Measurements from ENCODE around the gene PTPRR.
A peak's percentile ranks its signal among the peaks of the same experiment; 100 is the strongest.

PTPRR gene

GRCh38 chr12:70660620-70661219 is 259.8 kb downstream of the PTPRR start:
- H3K9ac ChIP-seq (ENCODE audit: low read length): no peak overlapping the region
- H3K23ac ChIP-seq (ENCODE audit: low read length): no peak overlapping the region
- no peak overlapping the region for H4K8ac ChIP-seq (ENCODE audit: low read depth, low read length)
- H3K56ac ChIP-seq (ENCODE audit: low read length): no peak overlapping the region
- H3K18ac ChIP-seq (ENCODE audit: low read length): no peak overlapping the region
- H2BK5ac ChIP-seq (ENCODE audit: low read length): no peak overlapping the region
- no CpG with 5 or more reads among the region's 5 CpGs for WGBS (ENCODE audit: extremely low coverage, insufficient coverage, low lambda C conversion rate)
- DNase-seq: no peak
- H3K27me3 ChIP-seq (ENCODE audit: insufficient read depth, low read length, poor library complexity): no peaks in the 10 kb centered on the region
- H4K5ac ChIP-seq (ENCODE audit: low read length): no peak overlapping the region
- no peak overlapping the region for H3K27ac ChIP-seq (ENCODE audit: low read depth, low read length)
- no peak overlapping the region for H2BK15ac ChIP-seq (replicated peaks; ENCODE audit: low read depth)
- H3K79me1 ChIP-seq (ENCODE audit: low read length): no peaks in the 10 kb centered on the region
- H2BK120ac ChIP-seq (ENCODE audit: low read depth, low read length): no peak overlapping the region
- H2AK5ac ChIP-seq (ENCODE audit: low read length): no peak overlapping the region
- H3K4ac ChIP-seq (ENCODE audit: low read depth, low read length): no peak overlapping the region
- H3K4me2 ChIP-seq (ENCODE audit: low read length): no peak overlapping the region
- no peaks in the 10 kb centered on the region for H3K79me2 ChIP-seq (ENCODE audit: control insufficient read depth, insufficient read depth, low read length)
- no peak overlapping the region for H3K4me3 ChIP-seq (ENCODE audit: low read length)
- H3K36me3 ChIP-seq (ENCODE audit: control insufficient read depth, insufficient read depth, low read length): no peaks in the 10 kb centered on the region
- H3K4me1 ChIP-seq (ENCODE audit: control insufficient read depth, low read depth, low read length): no peaks in the 10 kb centered on the region

- Histone ChIP-seq H3K27me3 (ENCODE audit: insufficient read depth, low read length, poor library complexity) (no peaks in the 10 kb centered on the region), H3K27ac (ENCODE audit: low read depth, low read length) (no peak overlapping the region), H3K79me1 (ENCODE audit: low read length) (no peaks in the 10 kb centered on the region), H3K36me3 (ENCODE audit: control insufficient read depth, insufficient read depth, low read length) (no peaks in the 10 kb centered on the region), H3K4me1 (ENCODE audit: control insufficient read depth, low read depth, low read length) (no peaks in the 10 kb centered on the region), H2BK120ac (ENCODE audit: low read depth, low read length) (no peak overlapping the region), H3K4ac (ENCODE audit: low read depth, low read length) (no peak overlapping the region), H3K4me2 (ENCODE audit: low read length) (no peak overlapping the region), H3K4me3 (ENCODE audit: low read length) (no peak overlapping the region), H3K79me2 (ENCODE audit: control insufficient read depth, insufficient read depth, low read length) (no peaks in the 10 kb centered on the region), H3K56ac (ENCODE audit: low read length) (no peak overlapping the region), H3K9ac (ENCODE audit: low read length) (no peak overlapping the region), H2BK5ac (ENCODE audit: low read length) (no peak overlapping the region), H4K8ac (ENCODE audit: low read depth, low read length) (no peak overlapping the region), H3K18ac (ENCODE audit: low read length) (no peak overlapping the region), H2BK15ac (replicated peaks; ENCODE audit: low read depth) (no peak overlapping the region), H3K23ac (ENCODE audit: low read length) (no peak overlapping the region), H4K5ac (ENCODE audit: low read length) (no peak overlapping the region), H2AK5ac (ENCODE audit: low read length) (no peak overlapping the region)
- no CpG with 5 or more reads among the region's 5 CpGs for WGBS (ENCODE audit: extremely low coverage, insufficient coverage, low lambda C conversion rate)
- no peak for DNase-seq
Measured at GRCh38 chr12:70660002-70660604, 260.4 kb downstream of the PTPRR start.

- Histone ChIP-seq H2BK5ac (ENCODE audit: low read length) (no peak overlapping the region), H3K36me3 (ENCODE audit: control insufficient read depth, insufficient read depth, low read length) (no peaks in the 10 kb centered on the region), H3K27ac (ENCODE audit: low read depth, low read length) (no peak overlapping the region), H4K5ac (ENCODE audit: low read length) (no peak overlapping the region), H2BK15ac (replicated peaks; ENCODE audit: low read depth) (no peak overlapping the region), H3K4me3 (ENCODE audit: low read length) (no peak overlapping the region), H3K23ac (ENCODE audit: low read length) (no peak overlapping the region), H3K9ac (ENCODE audit: low read length) (no peak overlapping the region), H3K56ac (ENCODE audit: low read length) (no peak overlapping the region), H3K4me1 (ENCODE audit: control insufficient read depth, low read depth, low read length) (no peaks in the 10 kb centered on the region), H4K8ac (ENCODE audit: low read depth, low read length) (no peak overlapping the region), H3K18ac (ENCODE audit: low read length) (no peak overlapping the region), H3K4me2 (ENCODE audit: low read length) (no peak overlapping the region), H3K27me3 (ENCODE audit: insufficient read depth, low read length, poor library complexity) (no peaks in the 10 kb centered on the region), H3K79me2 (ENCODE audit: control insufficient read depth, insufficient read depth, low read length) (no peaks in the 10 kb centered on the region), H2AK5ac (ENCODE audit: low read length) (no peak overlapping the region), H3K4ac (ENCODE audit: low read depth, low read length) (no peak overlapping the region), H3K79me1 (ENCODE audit: low read length) (no peaks in the 10 kb centered on the region), H2BK120ac (ENCODE audit: low read depth, low read length) (no peak overlapping the region)
- peak; percentile 38 for DNase-seq
- WGBS (ENCODE audit: extremely low coverage, insufficient coverage, low lambda C conversion rate): no CpG with 5 or more reads among the region's 6 CpGs
Measured at GRCh38 chr12:70659077-70659606, 261.4 kb downstream of the PTPRR start.

- Histone ChIP-seq H2AK5ac (ENCODE audit: low read length) (no peak overlapping the region), H2BK15ac (replicated peaks; ENCODE audit: low read depth) (no peak overlapping the region), H3K36me3 (ENCODE audit: control insufficient read depth, insufficient read depth, low read length) (no peaks in the 10 kb centered on the region), H4K5ac (ENCODE audit: low read length) (no peak overlapping the region), H3K4ac (ENCODE audit: low read depth, low read length) (no peak overlapping the region), H3K27me3 (ENCODE audit: insufficient read depth, low read length, poor library complexity) (no peaks in the 10 kb centered on the region), H2BK120ac (ENCODE audit: low read depth, low read length) (no peak overlapping the region), H3K4me3 (ENCODE audit: low read length) (no peak overlapping the region), H3K4me1 (ENCODE audit: control insufficient read depth, low read depth, low read length) (no peaks in the 10 kb centered on the region), H3K79me2 (ENCODE audit: control insufficient read depth, insufficient read depth, low read length) (no peaks in the 10 kb centered on the region), H2BK5ac (ENCODE audit: low read length) (no peak overlapping the region), H3K4me2 (ENCODE audit: low read length) (no peak overlapping the region), H3K23ac (ENCODE audit: low read length) (no peak overlapping the region), H3K18ac (ENCODE audit: low read length) (no peak overlapping the region), H3K79me1 (ENCODE audit: low read length) (no peaks in the 10 kb centered on the region), H4K8ac (ENCODE audit: low read depth, low read length) (no peak overlapping the region), H3K56ac (ENCODE audit: low read length) (no peak overlapping the region), H3K27ac (ENCODE audit: low read depth, low read length) (no peak overlapping the region), H3K9ac (ENCODE audit: low read length) (no peak overlapping the region)
- WGBS (ENCODE audit: extremely low coverage, insufficient coverage, low lambda C conversion rate): no CpG with 5 or more reads among the region's 4 CpGs
- no peak for DNase-seq
Measured at GRCh38 chr12:70657616-70658286, 262.8 kb downstream of the PTPRR start.

DNA sequence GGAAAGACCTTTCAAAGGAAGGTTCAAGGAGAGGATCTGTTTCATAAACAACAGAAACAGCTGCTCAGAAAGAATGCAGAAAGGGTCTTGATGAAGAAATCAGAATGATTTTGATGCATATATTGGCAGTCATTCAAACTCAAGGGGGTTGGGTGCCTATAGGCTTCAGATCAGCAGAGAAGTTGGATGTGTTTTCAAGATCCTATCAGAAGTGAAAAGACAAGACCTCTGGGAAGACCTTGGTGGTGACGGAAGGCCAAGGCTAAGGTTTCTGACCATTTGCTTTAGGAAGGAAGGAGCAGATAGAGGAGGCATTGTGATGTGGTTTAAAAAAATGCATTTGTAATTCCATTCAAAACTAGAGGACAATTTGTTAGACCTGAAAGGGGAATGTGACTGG is 268.1 kb downstream of the PTPRR start:
- Histone ChIP-seq H3K4me1 (ENCODE audit: control insufficient read depth, low read depth, low read length) (no peaks in the 10 kb centered on the region), H3K56ac (ENCODE audit: low read length) (no peak overlapping the region), H3K36me3 (ENCODE audit: control insufficient read depth, insufficient read depth, low read length) (no peaks in the 10 kb centered on the region), H3K4me3 (ENCODE audit: low read length) (no peak overlapping the region), H3K23ac (ENCODE audit: low read length) (no peak overlapping the region), H2AK5ac (ENCODE audit: low read length) (no peak overlapping the region), H3K18ac (ENCODE audit: low read length) (no peak overlapping the region), H3K9ac (ENCODE audit: low read length) (no peak overlapping the region), H2BK15ac (replicated peaks; ENCODE audit: low read depth) (no peak overlapping the region), H3K4ac (ENCODE audit: low read depth, low read length) (no peak overlapping the region), H3K79me1 (ENCODE audit: low read length) (no peaks in the 10 kb centered on the region), H3K27me3 (ENCODE audit: insufficient read depth, low read length, poor library complexity) (no peaks in the 10 kb centered on the region), H2BK5ac (ENCODE audit: low read length) (no peak overlapping the region), H3K27ac (ENCODE audit: low read depth, low read length) (no peak overlapping the region), H3K4me2 (ENCODE audit: low read length) (no peak overlapping the region), H4K8ac (ENCODE audit: low read depth, low read length) (no peak overlapping the region), H3K79me2 (ENCODE audit: control insufficient read depth, insufficient read depth, low read length) (no peaks in the 10 kb centered on the region), H4K5ac (ENCODE audit: low read length) (no peak overlapping the region), H2BK120ac (ENCODE audit: low read depth, low read length) (no peak overlapping the region)
- no CpG with 5 or more reads among the region's 1 CpG for WGBS (ENCODE audit: extremely low coverage, insufficient coverage, low lambda C conversion rate)
- no peak for DNase-seq

All from mesendoderm (in vitro differentiated cells).